Thyroid gland (tissue), 4 donors: ENCODE results near the gene PLEKHM3.

Source experiments
- CTCF ChIP-seq, 6 experiments: fragments of 200-600 bp in 3 of 6; fragments of 450-650 bp in 3 of 6; sonication (generic) in 3 of 6; IDR thresholded peaks; one replicate each; pipeline ENCODE4 v1.5.1; 2016 to 2019; ENCODE audit warnings: antibody characterized with exemption in 6 of 6, mild to moderate bottlenecking in 2 of 6, inconsistent platforms in 1 of 6, moderate library complexity in 1 of 6
- POLR2A ChIP-seq, 2 donors: fragments of 450-650 bp; IDR thresholded peaks; one replicate each; pipeline ENCODE4 v1.6.1; 2017; ENCODE audit warnings: antibody characterized with exemption in 2 of 2, mild to moderate bottlenecking in 2 of 2, moderate library complexity in 1 of 2

DNA sequence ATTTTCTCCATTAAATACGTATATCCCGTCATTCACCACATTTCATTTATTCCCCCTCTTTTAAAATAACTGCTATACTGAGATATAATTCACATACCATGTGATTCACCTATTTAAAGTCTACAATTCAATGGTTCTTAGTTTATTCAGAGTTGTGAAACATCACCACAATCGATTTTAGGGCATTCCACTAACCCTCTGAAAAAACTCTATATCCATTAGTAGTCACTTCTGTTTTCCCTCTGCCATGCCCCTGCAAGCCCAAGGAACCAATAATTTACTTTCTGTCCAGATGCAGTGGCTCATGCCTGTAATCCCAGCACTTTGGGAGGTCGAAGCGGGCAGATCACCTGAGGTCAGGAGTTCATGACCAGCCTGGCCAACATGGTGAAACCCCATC lies 160.1 kb downstream of the PLEKHM3 start:
- no peak for TF ChIP-seq POLR2A (IDR thresholded peaks at IDR 0.05)
- no peak for TF ChIP-seq CTCF (IDR thresholded peaks at IDR 0.05)
